Parathyroid adenoma (tissue), 2 donors: ENCODE results near the gene FANCE.

Experiments
- H2AFZ ChIP-seq: fragments of 300-600 bp; sonication (generic); one replicate; pipeline ENCODE4 v1.7.0; 2017; ENCODE audit warnings: antibody characterized with exemption, mild to moderate bottlenecking
- H3K27ac ChIP-seq: fragments of 300-600 bp; sonication (generic); one replicate; pipeline ENCODE4 v1.7.0; 2017
- H3K27me3 ChIP-seq: fragments of 300-600 bp; sonication (generic); one replicate; pipeline ENCODE4 v1.7.0; 2017; ENCODE audit warnings: low read length; ENCODE audit not compliant: control insufficient read depth, insufficient read depth
- H3K36me3 ChIP-seq: fragments of 300-600 bp; sonication (generic); one replicate; pipeline ENCODE4 v1.7.0; 2017; ENCODE audit warnings: low read length; ENCODE audit not compliant: control insufficient read depth, insufficient read depth
- H3K4me1 ChIP-seq: fragments of 300-600 bp; sonication (generic); one replicate; pipeline ENCODE4 v1.7.0; 2017; ENCODE audit warnings: control low read depth
- H3K4me2 ChIP-seq: fragments of 300-600 bp; sonication (generic); one replicate; pipeline ENCODE4 v1.7.0; 2017; ENCODE audit warnings: low read length
- H3K4me3 ChIP-seq: fragments of 300-600 bp; sonication (generic); one replicate; pipeline ENCODE4 v1.7.0; 2017; ENCODE audit warnings: low read depth, low read length
- H3K79me2 ChIP-seq: fragments of 300-600 bp; sonication (generic); one replicate; pipeline ENCODE4 v1.7.0; 2017; ENCODE audit warnings: control low read depth
- H3K9ac ChIP-seq: fragments of 300-600 bp; sonication (generic); one replicate; pipeline ENCODE4 v1.7.0; 2017; ENCODE audit warnings: mild to moderate bottlenecking
- H3K9me3 ChIP-seq: fragments of 300-600 bp; sonication (generic); one replicate; pipeline ENCODE4 v1.7.0; 2017; ENCODE audit warnings: low read length; ENCODE audit not compliant: control insufficient read depth
- TF ChIP-seq, protein P1 (sequence below): fragments of 300-600 bp; sonication (generic); IDR thresholded peaks from one replicate; pipeline ENCODE4 v1.7.0; 2017; ENCODE audit warnings: antibody characterized with exemption, mild to moderate bottlenecking
- donor health status: primary hyperparathyroidism.

The FANCE gene

DNA sequence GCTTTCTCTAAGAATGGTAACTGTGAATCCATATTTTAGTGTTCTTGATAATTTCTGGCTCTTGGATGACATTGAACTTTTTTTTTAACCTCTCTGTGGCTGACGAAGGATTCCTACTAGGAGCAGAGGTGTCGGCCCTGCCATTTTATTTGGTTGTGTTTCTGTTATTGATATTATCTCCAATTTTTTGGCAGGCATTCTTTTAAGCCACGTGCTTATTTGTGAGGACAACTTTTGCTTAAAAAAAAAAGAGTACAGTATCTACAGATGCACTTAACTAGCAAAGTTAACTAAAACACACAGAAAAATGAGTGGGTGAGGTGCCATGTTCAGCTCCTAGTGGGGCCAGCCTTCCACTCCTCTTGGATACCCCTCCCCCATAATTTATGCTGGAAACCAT lies 1.1 kb downstream of the FANCE start:
- peaks cover 17% of the 10 kb centered on the region for H3K4me1 ChIP-seq
- H3K79me2 ChIP-seq = no peaks in the 10 kb centered on the region
- no peaks in the 10 kb centered on the region for H3K9me3 ChIP-seq
- TF ChIP-seq, protein P1, sequence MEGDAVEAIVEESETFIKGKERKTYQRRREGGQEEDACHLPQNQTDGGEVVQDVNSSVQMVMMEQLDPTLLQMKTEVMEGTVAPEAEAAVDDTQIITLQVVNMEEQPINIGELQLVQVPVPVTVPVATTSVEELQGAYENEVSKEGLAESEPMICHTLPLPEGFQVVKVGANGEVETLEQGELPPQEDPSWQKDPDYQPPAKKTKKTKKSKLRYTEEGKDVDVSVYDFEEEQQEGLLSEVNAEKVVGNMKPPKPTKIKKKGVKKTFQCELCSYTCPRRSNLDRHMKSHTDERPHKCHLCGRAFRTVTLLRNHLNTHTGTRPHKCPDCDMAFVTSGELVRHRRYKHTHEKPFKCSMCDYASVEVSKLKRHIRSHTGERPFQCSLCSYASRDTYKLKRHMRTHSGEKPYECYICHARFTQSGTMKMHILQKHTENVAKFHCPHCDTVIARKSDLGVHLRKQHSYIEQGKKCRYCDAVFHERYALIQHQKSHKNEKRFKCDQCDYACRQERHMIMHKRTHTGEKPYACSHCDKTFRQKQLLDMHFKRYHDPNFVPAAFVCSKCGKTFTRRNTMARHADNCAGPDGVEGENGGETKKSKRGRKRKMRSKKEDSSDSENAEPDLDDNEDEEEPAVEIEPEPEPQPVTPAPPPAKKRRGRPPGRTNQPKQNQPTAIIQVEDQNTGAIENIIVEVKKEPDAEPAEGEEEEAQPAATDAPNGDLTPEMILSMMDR = no peak
- no peaks in the 10 kb centered on the region for H3K27me3 ChIP-seq
- H3K4me3 ChIP-seq = peak overlapping the region; percentile 49
- H3K27ac ChIP-seq = no peak overlapping the region
- H3K4me2 ChIP-seq = peak overlapping the region; percentile 91
- no peaks in the 10 kb centered on the region for H3K36me3 ChIP-seq
- H2AFZ ChIP-seq = peak overlapping the region; percentile 76
- no peak overlapping the region for H3K9ac ChIP-seq

DNA sequence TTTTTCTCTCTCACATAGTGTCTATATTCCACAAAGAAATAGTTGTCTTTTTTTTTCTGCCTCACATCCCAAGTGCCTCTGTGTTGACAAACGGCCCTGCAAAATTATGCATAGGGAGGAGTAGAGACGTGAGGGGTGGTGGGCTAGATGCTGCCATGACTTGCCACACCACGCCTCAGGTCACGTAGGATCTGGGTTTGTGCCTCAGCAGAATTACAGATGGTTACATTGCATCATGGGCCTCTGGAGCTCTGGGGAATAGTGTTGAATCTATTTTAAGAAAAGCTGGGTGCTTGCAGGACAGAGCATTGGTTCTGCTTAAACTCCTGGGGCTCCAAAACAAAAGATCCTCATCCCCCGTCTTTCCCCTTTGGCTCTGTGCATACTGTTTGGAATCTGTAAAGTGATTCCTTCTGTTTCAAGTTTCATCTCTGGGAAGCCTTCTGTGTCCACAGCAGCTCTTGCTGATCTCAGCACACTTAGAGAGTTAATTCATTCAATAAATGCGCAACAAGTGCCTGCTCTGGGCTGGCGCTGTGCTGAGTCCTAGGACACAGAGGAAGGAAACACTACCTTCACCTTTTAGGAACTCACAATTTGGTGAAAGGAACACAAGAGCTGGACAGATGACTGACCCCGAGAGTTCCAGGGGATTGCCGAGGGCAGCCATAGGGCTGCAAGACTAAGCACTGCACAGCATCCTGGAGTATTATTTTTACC lies 2.4 kb downstream of the FANCE start:
- H3K4me2 ChIP-seq = peak overlapping the region; percentile 64
- TF ChIP-seq, protein P1 = no peak
- H3K36me3 ChIP-seq = no peaks in the 10 kb centered on the region
- no peak overlapping the region for H3K9ac ChIP-seq
- H3K9me3 ChIP-seq = no peaks in the 10 kb centered on the region
- H2AFZ ChIP-seq = no peak overlapping the region
- no peaks in the 10 kb centered on the region for H3K79me2 ChIP-seq
- H3K27ac ChIP-seq = no peak overlapping the region
- H3K4me1 ChIP-seq = peaks cover 17% of the 10 kb centered on the region
- no peaks in the 10 kb centered on the region for H3K27me3 ChIP-seq
- H3K4me3 ChIP-seq = no peak overlapping the region

DNA sequence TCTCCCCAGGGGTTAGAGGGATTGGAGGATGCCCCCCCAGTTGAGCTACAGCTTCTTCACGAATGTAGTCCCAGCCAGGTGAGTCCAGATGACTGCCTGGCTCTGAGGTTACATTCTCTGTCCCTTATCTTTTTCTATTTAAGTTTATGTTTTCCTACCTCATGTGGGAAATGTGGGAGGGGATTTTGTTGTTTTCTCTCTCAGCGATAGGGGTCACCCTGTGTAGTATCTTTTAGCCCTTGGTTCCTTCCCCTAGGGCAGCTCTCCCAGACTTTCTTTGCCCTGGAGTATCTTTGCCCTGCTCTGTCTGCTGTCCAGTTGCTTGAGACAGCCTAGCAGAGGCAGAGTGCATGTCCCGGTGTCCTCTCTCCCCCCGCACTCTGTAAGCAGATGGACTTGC lies 5.8 kb downstream of the FANCE start:
- Histone ChIP-seq H3K9me3 (no peaks in the 10 kb centered on the region), H3K27me3 (no peaks in the 10 kb centered on the region), H3K4me2 (no peak overlapping the region), H3K9ac (no peak overlapping the region), H2AFZ (no peak overlapping the region), H3K79me2 (no peaks in the 10 kb centered on the region), H3K4me1 (peaks cover 13% of the 10 kb centered on the region), H3K4me3 (no peak overlapping the region), H3K27ac (no peak overlapping the region), H3K36me3 (no peaks in the 10 kb centered on the region)
- TF ChIP-seq, protein P1 = no peak

DNA sequence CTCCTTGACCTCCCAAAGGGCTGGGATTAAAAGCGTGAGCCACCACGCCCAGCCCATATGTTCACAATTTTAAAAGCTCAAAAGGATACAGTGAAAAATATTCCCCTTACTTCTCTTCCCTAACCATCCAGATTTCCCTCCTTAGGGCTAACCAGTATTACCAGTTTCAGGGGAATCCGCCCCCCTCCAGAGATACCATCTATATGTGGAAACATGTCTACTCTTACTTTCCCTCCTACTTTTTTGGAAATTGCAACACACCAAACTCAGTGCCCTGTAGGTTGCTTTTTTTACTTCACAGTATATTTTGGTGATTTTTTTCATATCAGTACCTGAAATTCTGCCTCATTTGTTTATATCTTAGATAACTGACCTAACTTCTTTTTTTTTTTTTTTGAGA lies 9.1 kb downstream of the FANCE start:
- Histone ChIP-seq H2AFZ (no peak overlapping the region), H3K9me3 (no peaks in the 10 kb centered on the region), H3K4me2 (no peak overlapping the region), H3K4me1 (no peaks in the 10 kb centered on the region), H3K36me3 (no peaks in the 10 kb centered on the region), H3K4me3 (no peak overlapping the region), H3K9ac (no peak overlapping the region), H3K27ac (no peak overlapping the region), H3K27me3 (no peaks in the 10 kb centered on the region), H3K79me2 (no peaks in the 10 kb centered on the region)
- TF ChIP-seq, protein P1 = no peak

DNA sequence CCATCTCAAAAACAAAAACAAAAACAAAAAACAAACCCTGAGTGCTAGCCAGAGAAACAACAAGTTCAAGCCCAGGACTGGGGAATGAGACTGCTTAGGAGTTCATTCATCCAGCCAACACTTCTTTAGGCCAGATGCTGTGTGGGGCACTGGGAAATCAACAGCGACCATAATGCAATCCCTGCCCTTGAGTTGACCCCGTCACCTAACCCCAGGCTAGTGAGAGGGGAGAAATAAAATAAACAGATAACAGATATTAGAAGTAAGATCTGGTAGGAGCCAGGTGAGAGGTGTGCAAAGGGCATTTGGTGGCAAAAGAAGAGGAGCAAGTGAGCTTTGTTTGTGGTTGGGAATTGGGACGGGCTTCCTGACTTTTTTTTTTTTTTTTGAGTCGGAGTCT lies 11.2 kb downstream of the FANCE start:
- Histone ChIP-seq H3K9me3 (no peaks in the 10 kb centered on the region), H3K4me3 (no peak overlapping the region), H3K4me1 (peaks cover 7% of the 10 kb centered on the region), H3K36me3 (no peaks in the 10 kb centered on the region), H3K27me3 (no peaks in the 10 kb centered on the region), H3K9ac (no peak overlapping the region), H3K27ac (no peak overlapping the region), H3K79me2 (no peaks in the 10 kb centered on the region), H3K4me2 (no peak overlapping the region), H2AFZ (no peak overlapping the region)
- TF ChIP-seq, protein P1 = no peak
